ENCODE measurements around the gene TRIM10.

Gene TRIM10

DNA sequence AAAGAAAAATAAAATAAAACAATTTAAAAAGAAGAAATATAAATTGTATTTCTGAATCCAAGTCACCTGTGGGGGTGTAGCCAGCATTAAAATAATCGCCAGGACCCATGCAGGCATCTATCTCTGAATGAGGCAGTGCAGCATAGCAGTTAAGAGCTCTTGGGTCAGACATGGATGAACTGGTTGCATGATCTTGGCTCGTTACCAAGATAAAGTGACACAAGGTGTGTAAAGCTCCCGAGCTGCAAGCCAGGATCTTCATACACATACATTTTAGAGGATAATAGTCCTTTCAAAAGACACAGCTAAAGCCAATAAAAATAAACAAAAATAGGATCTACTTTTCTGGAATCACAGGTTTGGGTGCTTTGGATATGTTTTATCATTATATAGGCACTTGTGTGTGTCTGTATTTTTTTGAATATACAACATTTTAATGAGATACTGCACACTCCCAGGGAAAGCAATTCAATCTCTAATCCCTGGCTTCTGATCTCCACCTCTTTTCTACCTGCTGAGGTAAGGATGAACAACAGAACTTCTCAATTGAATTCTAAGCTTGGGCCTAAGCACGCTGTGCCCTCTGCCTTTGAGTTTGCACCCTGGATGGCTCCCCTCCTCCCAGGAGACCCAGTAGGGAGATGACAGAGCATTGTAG lies 8.9 kb downstream of the TRIM10 start:
- no peak for TF ChIP-seq CTCF (IDR thresholded peaks at IDR 0.05; ENCODE audit: low read length, missing control alignments)
- no peak for DNase-seq (ENCODE audit: low read depth)
- no peak overlapping the region for H3K4me3 ChIP-seq (replicated peaks; ENCODE audit: low read depth, low read length)

GRCh38 chr6:30151580-30151979 lies 9.4 kb downstream of the TRIM10 start:
- DNase-seq (ENCODE audit: low read depth): no peak
- no peak overlapping the region for H3K4me3 ChIP-seq (replicated peaks; ENCODE audit: low read depth, low read length)
- TF ChIP-seq CTCF (IDR thresholded peaks at IDR 0.05; ENCODE audit: low read length, missing control alignments): no peak

DNA sequence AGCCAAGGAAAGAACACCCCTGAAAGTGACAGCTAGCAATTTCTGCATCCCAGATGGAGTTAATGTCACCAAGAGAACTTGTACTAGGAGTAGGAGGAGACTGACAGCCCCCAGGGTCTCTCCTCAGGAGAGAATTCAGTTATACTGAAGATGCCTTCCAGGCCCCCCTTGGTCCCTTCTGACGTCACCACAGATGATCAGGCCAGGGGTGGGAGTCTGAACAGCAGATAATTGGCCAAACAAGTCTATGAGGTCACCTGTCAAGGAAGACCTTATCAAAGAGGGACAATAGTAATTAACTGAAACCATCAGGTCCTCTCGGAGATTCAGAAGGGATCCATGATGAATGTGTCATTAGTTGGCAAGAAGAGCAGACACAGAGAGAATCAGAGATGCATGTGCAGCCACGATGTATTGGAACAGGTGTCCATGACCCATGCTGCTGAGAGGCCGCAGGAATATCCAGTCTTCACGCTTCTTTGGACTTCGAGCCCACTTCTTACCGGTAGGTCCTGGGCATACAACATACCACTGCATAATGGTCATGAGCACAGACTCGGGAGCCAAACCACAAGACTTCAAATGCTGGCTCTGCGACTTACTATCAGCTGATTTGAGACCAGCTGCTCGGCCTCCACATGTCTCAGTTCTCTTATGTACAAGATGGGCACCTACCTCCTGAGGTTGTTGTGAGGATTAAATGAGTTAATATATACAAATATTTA lies 10.2 kb downstream of the TRIM10 start:
- no peak for DNase-seq (ENCODE audit: low read depth)
- no peak for TF ChIP-seq CTCF (IDR thresholded peaks at IDR 0.05; ENCODE audit: low read length, missing control alignments)
- H3K4me3 ChIP-seq (replicated peaks; ENCODE audit: low read depth, low read length): no peak overlapping the region

- no peak for TF ChIP-seq CTCF (IDR thresholded peaks at IDR 0.05; ENCODE audit: low read length, missing control alignments)
- no peak for DNase-seq (ENCODE audit: low read depth)
Observed at GRCh38 chr6:30149858-30150550, 11.0 kb downstream of the TRIM10 start.

DNA sequence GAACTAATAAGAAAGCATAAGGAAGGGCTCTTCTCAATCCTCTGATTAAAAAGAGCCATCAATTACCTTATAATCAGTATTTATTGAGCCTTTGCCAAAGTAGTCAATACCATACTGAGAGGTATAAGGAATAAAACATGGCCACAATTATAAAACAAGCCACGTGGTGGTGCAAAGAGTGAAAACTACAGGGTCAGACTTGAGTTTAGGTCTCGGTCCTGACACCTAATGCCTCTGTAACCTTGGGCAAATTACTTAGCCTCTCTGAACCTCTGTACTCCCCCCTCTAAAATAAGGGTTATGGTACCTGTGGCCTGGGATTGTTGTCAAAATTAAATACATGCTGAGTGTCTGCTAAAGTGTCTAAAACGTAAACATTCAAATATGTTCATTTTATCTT lies 11.8 kb downstream of the TRIM10 start:
- DNase-seq (ENCODE audit: low read depth): no peak
- TF ChIP-seq CTCF (IDR thresholded peaks at IDR 0.05; ENCODE audit: low read length, missing control alignments): no peak
- H3K4me3 ChIP-seq (replicated peaks; ENCODE audit: low read depth, low read length): no peak overlapping the region

More at GRCh38 chr6:30149858-30150550, 11.0 kb downstream of the TRIM10 start:
- no peak overlapping the region for H3K4me3 ChIP-seq (replicated peaks; ENCODE audit: low read depth, low read length)

- no peak overlapping the region for H3K4me3 ChIP-seq (replicated peaks; ENCODE audit: low read depth, low read length)
- TF ChIP-seq CTCF (IDR thresholded peaks at IDR 0.05; ENCODE audit: low read length, missing control alignments): no peak
Observed at GRCh38 chr6:30147096-30147495, 13.9 kb downstream of the TRIM10 start.

More at GRCh38 chr6:30147096-30147495, 13.9 kb downstream of the TRIM10 start:
- no peak for DNase-seq (ENCODE audit: low read depth)

Data from fibroblast of pulmonary artery (primary cell).